Heart left ventricle (tissue), 13 donors: Measurements from ENCODE around the gene SORCS2.

Source experiments
- POLR2A ChIP-seq, 2 donors: fragments of 450-650 bp; IDR thresholded peaks; one replicate each; pipeline ENCODE4 v1.6.1; 2017; ENCODE audit warnings: antibody characterized with exemption in 2 of 2, mild to moderate bottlenecking in 2 of 2, moderate library complexity in 2 of 2
- TF ChIP-seq, protein P1 (sequence below), 12 donors: fragments of 200-600 bp; sonication (generic) in 4 of 12; IDR thresholded peaks; one replicate each; pipeline versions ENCODE4 v1.5.0 to v1.8.0; 2018 to 2022; ENCODE audit warnings: antibody characterized with exemption in 12 of 12, mild to moderate bottlenecking in 5 of 12
- donor health status: ischemic (EF 13 %, LVEDD 7.1; RV severe dilation, severe dysfunction).
- donor health status: DM: no; HTN: yes; CAD: no.
- donor health status: DM: no; HTN: no; CAD: no.
- donor health status: ischemic (EF 25% LVEDD 6.9; RV normal size, moderate dysfunction).
- donor health status: ischemic (EF 25% LVEDD 5.7; RV mildly dilated, moderate dysfunction).
- donor health status: ischemic (EF 35%, LVEDD 5.7; RV mildly dilated, moderate dysfunction).
- donor health status: nonischemic (EF 11% LVEDD 7.7; RV severe dilation, severe dysfunction).
- donor health status: DM: yes; HTN: yes; CAD: no.
- donor health status: PGD.
- donor health status: ischemic (EF 29% LVEDD 5.4; RV normal size, mild dysfunction).
- donor health status: nonischemic (EF 23%, LVEDD 6.1; RV moderate dilation, normal function).

- TF ChIP-seq, protein P1, sequence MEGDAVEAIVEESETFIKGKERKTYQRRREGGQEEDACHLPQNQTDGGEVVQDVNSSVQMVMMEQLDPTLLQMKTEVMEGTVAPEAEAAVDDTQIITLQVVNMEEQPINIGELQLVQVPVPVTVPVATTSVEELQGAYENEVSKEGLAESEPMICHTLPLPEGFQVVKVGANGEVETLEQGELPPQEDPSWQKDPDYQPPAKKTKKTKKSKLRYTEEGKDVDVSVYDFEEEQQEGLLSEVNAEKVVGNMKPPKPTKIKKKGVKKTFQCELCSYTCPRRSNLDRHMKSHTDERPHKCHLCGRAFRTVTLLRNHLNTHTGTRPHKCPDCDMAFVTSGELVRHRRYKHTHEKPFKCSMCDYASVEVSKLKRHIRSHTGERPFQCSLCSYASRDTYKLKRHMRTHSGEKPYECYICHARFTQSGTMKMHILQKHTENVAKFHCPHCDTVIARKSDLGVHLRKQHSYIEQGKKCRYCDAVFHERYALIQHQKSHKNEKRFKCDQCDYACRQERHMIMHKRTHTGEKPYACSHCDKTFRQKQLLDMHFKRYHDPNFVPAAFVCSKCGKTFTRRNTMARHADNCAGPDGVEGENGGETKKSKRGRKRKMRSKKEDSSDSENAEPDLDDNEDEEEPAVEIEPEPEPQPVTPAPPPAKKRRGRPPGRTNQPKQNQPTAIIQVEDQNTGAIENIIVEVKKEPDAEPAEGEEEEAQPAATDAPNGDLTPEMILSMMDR (IDR thresholded peaks at IDR 0.05), result no peak
- TF ChIP-seq POLR2A (IDR thresholded peaks at IDR 0.05), result no peak
Measured at GRCh38 chr4:7512946-7513345, 320.6 kb downstream of the SORCS2 start.
